Activated naive CD4-positive, alpha-beta T cell treated with anti-CD3 and anti-CD28 coated beads, Interleukin-2, amount 50 U/mL, for 16 hours (primary cell): ENCODE data around the gene S100P.

Source experiments
- DNase-seq: peaks from one replicate; pipeline ENCODE4 v3.0.0-alpha.2; 2020

S100P gene

GRCh38 chr4:6673660-6674499, 19.8 kb upstream of the S100P start:
- DNase-seq = peak; percentile 94

GRCh38 chr4:6674500-6675149, 19.1 kb upstream of the S100P start:
- peak; percentile 67 for DNase-seq

GRCh38 chr4:6676722-6677558, 16.7 kb upstream of the S100P start:
- DNase-seq = no peak

- DNase-seq = no peak
Observed at GRCh38 chr4:6680372-6681034, 13.2 kb upstream of the S100P start.

GRCh38 chr4:6681191-6681590, 12.5 kb upstream of the S100P start:
- DNase-seq = no peak

GRCh38 chr4:6682862-6683590, 10.7 kb upstream of the S100P start:
- DNase-seq = no peak

GRCh38 chr4:6684656-6685055, 9.0 kb upstream of the S100P start:
- DNase-seq = no peak

GRCh38 chr4:6686104-6686787, 7.4 kb upstream of the S100P start:
- no peak for DNase-seq

GRCh38 chr4:6687947-6688878, 5.5 kb upstream of the S100P start:
- DNase-seq = no peak

- peak; percentile 69 for DNase-seq
Observed at GRCh38 chr4:6688879-6689505, 4.7 kb upstream of the S100P start.

- DNase-seq = no peak
Observed at GRCh38 chr4:6689506-6689960, 4.1 kb upstream of the S100P start.

- no peak for DNase-seq
Observed at GRCh38 chr4:6692379-6692778, 1.3 kb upstream of the S100P start.

- DNase-seq = no peak
Observed at GRCh38 chr4:6692806-6693205, 872 bp upstream of the S100P start.

GRCh38 chr4:6694177-6694901, 661 bp downstream of the S100P start:
- no peak for DNase-seq

- DNase-seq = no peak
Observed at GRCh38 chr4:6695660-6696610, 2.3 kb downstream of the S100P start.

GRCh38 chr4:6696611-6697010, 2.9 kb downstream of the S100P start:
- no peak for DNase-seq

- DNase-seq = no peak
Observed at GRCh38 chr4:6697131-6697530, 3.5 kb downstream of the S100P start.

GRCh38 chr4:6699388-6699787, 5.7 kb downstream of the S100P start:
- DNase-seq = no peak
